SK-N-SH treated with all-trans-retinoic acid at 6 μM for 48 hours (cell line): Measurements from ENCODE around the gene CTSK.
"Not testable (repeated sequence)": the region's sequence is repeated elsewhere in the genome, so short reads cannot be mapped to it uniquely, and the experiment has no call there.

Experiments used
- ATAC-seq: fragments of 200-7000 bp; cut with Tn5 transposase; 3 replicates; pipeline ENCODE4 v1.9.1; 2020; ENCODE audit warnings: mild to moderate bottlenecking, moderate library complexity
- BACH2 ChIP-seq: fragments of 250-450 bp; sonication (Bioruptor Pico); IDR thresholded peaks from 2 replicates; pipeline ENCODE4 v1.9.0; 2021; ENCODE audit warnings: mild to moderate bottlenecking, borderline replicate concordance
- CREB5 ChIP-seq: fragments of 250-450 bp; sonication (Bioruptor Pico); IDR thresholded peaks from 2 replicates; pipeline ENCODE4 v1.5.1; 2020; ENCODE audit warnings: low read depth, mild to moderate bottlenecking, moderate library complexity
- CSDC2 ChIP-seq: fragments of 250-450 bp; sonication (Bioruptor Pico); IDR thresholded peaks from 2 replicates; pipeline ENCODE4 v1.5.0; 2020; ENCODE audit warnings: mild to moderate bottlenecking, moderate library complexity
- ESRRG ChIP-seq: fragments of 250-450 bp; sonication (Bioruptor Pico); IDR thresholded peaks from 2 replicates; pipeline ENCODE4 v1.6.1; 2021; ENCODE audit warnings: mild to moderate bottlenecking
- GLIS3 ChIP-seq: fragments of 250-450 bp; sonication (Bioruptor Pico); IDR thresholded peaks from 2 replicates; pipeline ENCODE4 v1.5.0; 2020; ENCODE audit warnings: mild to moderate bottlenecking, moderate library complexity
- OSR1 ChIP-seq: fragments of 250-450 bp; sonication (Bioruptor Pico); IDR thresholded peaks from 2 replicates; pipeline ENCODE4 v1.8.0; 2022; ENCODE audit warnings: moderate library complexity, mild to moderate bottlenecking, inconsistent platforms
- PATZ1 ChIP-seq: fragments of 250-450 bp; sonication (Bioruptor Pico); IDR thresholded peaks from 2 replicates; pipeline ENCODE4 v1.8.0; 2020; ENCODE audit warnings: mild to moderate bottlenecking, moderate library complexity, borderline replicate concordance
- POU6F1 ChIP-seq: fragments of 250-450 bp; sonication (Bioruptor Pico); IDR thresholded peaks from 2 replicates; pipeline ENCODE4 v1.8.0; 2021; ENCODE audit warnings: low read depth, mild to moderate bottlenecking, moderate library complexity, borderline replicate concordance
- PPARA ChIP-seq: fragments of 250-450 bp; sonication (Bioruptor Pico); IDR thresholded peaks from 2 replicates; pipeline ENCODE4 v1.5.0; 2020; ENCODE audit warnings: mild to moderate bottlenecking, borderline replicate concordance
- RARB ChIP-seq: fragments of 250-450 bp; sonication (Bioruptor Pico); IDR thresholded peaks from 2 replicates; pipeline ENCODE4 v1.8.0; 2021; ENCODE audit warnings: mild to moderate bottlenecking, moderate library complexity
- SNAI2 ChIP-seq: fragments of 250-450 bp; sonication (Bioruptor Pico); IDR thresholded peaks from 2 replicates; pipeline ENCODE4 v1.5.0; 2020; ENCODE audit warnings: mild to moderate bottlenecking, moderate library complexity
- TCF4 ChIP-seq: fragments of 250-450 bp; sonication (Bioruptor Pico); IDR thresholded peaks from 2 replicates; pipeline ENCODE4 v1.8.0; 2021; ENCODE audit warnings: mild to moderate bottlenecking, moderate library complexity, borderline replicate concordance
- TOX ChIP-seq: fragments of 250-450 bp; sonication (Bioruptor Pico); IDR thresholded peaks from 2 replicates; pipeline ENCODE4 v1.8.0; 2021; ENCODE audit warnings: mild to moderate bottlenecking, moderate library complexity, borderline replicate concordance
- ZC3H10 ChIP-seq: fragments of 250-450 bp; sonication (Bioruptor Pico); IDR thresholded peaks from 2 replicates; pipeline ENCODE4 v1.5.1; 2021; ENCODE audit warnings: mild to moderate bottlenecking, moderate library complexity
- ZFP3 ChIP-seq: fragments of 250-450 bp; sonication (Bioruptor Pico); IDR thresholded peaks from 2 replicates; pipeline ENCODE4 v1.5.0; 2020; ENCODE audit warnings: mild to moderate bottlenecking, moderate library complexity
- ZFP30 ChIP-seq: fragments of 450-650 bp; formaldehyde crosslinking; IDR thresholded peaks from 2 replicates; pipeline ENCODE4 v1.5.0; 2022; ENCODE audit warnings: mild to moderate bottlenecking, moderate library complexity
- ZNF565 ChIP-seq: fragments of 450-650 bp; formaldehyde crosslinking; conservative IDR thresholded peaks from 2 replicates; pipeline ENCODE4 v1.5.0; 2020; ENCODE audit warnings: low read depth, mild to moderate bottlenecking, moderate library complexity
- ZNF70 ChIP-seq: fragments of 450-650 bp; formaldehyde crosslinking; IDR thresholded peaks from 2 replicates; pipeline ENCODE4 v1.5.0; 2020; ENCODE audit warnings: mild to moderate bottlenecking, moderate library complexity
- TF ChIP-seq, protein P1 (sequence below): fragments of 250-450 bp; sonication (Bioruptor Pico); IDR thresholded peaks from 2 replicates; pipeline ENCODE4 v1.5.0; 2020; ENCODE audit warnings: mild to moderate bottlenecking, moderate library complexity
- TF ChIP-seq, protein P2 (sequence below): fragments of 250-450 bp; sonication (Bioruptor Pico); IDR thresholded peaks from 2 replicates; pipeline ENCODE4 v1.5.1; 2021; ENCODE audit warnings: mild to moderate bottlenecking, moderate library complexity

CTSK gene

DNA sequence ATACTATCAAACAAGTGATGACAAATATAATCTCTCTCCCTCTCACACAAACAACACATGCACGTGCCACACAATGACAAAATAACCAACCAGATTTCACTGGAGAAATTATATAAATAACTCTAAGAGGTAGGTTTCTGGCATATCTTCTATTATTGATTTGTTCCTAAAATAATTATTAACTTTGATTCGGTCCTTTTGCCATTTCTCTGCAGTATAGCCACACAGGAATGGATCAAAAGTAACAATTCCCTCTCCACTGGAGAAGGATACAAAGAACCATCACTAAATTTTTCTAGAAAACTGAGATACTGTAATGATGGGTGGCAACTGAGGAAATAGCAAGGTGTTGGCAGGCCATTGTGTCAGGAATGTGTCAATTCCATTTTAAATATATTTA, 34.9 kb upstream of the CTSK start:
- TF ChIP-seq ZFP3 (CRISPR knock-in tag), result no peak
- TF ChIP-seq ZNF70 (CRISPR knock-in tag), result no peak
- no peak for TF ChIP-seq ESRRG (CRISPR knock-in tag)
- no peak for ATAC-seq

DNA sequence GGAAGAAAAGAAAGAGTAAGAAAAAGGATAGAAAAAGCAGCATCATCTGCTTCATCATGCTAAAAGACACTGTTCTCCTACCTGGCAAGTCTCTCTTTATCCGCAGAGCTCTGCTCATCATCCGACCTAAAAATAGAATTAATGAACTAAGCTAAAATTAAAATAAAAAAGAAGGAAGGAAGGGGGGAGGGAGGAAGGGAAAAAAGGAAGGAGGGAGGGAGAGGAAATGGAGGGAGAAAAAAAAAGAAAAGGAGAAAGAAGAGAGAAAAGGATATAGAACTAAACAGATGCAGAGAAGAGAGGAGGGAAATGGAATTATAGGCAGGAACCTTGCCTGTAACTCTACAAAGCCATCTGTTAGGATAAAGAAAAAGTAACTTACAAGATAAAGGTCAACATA, 34.3 kb upstream of the CTSK start:
- ATAC-seq, result no peak

DNA sequence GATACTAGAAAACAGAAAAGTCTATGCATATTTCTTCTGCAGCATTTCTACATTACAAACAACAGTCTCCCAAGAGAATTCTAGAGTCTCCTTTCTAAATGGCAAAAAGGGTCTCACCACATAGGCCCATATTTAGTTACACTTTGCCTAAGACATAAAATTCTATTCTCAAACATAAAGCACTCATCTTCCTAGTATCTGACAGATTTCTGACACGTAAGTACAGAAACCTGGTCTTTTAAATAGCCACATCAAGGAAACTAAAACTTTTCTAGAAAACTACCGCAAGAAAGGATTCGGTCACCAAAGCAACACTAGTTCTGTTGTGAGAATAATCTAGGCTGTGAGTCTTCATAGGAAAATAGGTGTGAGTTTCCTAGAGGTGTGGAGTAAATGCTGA, 33.6 kb upstream of the CTSK start:
- TF ChIP-seq, protein P1, sequence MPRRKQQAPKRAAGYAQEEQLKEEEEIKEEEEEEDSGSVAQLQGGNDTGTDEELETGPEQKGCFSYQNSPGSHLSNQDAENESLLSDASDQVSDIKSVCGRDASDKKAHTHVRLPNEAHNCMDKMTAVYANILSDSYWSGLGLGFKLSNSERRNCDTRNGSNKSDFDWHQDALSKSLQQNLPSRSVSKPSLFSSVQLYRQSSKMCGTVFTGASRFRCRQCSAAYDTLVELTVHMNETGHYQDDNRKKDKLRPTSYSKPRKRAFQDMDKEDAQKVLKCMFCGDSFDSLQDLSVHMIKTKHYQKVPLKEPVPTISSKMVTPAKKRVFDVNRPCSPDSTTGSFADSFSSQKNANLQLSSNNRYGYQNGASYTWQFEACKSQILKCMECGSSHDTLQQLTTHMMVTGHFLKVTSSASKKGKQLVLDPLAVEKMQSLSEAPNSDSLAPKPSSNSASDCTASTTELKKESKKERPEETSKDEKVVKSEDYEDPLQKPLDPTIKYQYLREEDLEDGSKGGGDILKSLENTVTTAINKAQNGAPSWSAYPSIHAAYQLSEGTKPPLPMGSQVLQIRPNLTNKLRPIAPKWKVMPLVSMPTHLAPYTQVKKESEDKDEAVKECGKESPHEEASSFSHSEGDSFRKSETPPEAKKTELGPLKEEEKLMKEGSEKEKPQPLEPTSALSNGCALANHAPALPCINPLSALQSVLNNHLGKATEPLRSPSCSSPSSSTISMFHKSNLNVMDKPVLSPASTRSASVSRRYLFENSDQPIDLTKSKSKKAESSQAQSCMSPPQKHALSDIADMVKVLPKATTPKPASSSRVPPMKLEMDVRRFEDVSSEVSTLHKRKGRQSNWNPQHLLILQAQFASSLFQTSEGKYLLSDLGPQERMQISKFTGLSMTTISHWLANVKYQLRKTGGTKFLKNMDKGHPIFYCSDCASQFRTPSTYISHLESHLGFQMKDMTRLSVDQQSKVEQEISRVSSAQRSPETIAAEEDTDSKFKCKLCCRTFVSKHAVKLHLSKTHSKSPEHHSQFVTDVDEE (CRISPR knock-in tag), result no peak
- no peak for TF ChIP-seq CSDC2
- no peak for TF ChIP-seq GLIS3
- TF ChIP-seq ZC3H10 (CRISPR knock-in tag), result no peak
- no peak for ATAC-seq

More for the DNA sequence above, 34.3 kb upstream of the CTSK start:
- TF ChIP-seq PATZ1 (CRISPR knock-in tag) (no peak), TOX (CRISPR knock-in tag) (no peak), SNAI2 (CRISPR knock-in tag) (no peak), ZFP30 (no peak), CSDC2 (no peak), BACH2 (CRISPR knock-in tag) (no peak), TCF4 (CRISPR knock-in tag) (no peak), OSR1 (CRISPR knock-in tag) (no peak), PPARA (CRISPR knock-in tag) (no peak), GLIS3 (no peak)
- TF ChIP-seq, protein P2, sequence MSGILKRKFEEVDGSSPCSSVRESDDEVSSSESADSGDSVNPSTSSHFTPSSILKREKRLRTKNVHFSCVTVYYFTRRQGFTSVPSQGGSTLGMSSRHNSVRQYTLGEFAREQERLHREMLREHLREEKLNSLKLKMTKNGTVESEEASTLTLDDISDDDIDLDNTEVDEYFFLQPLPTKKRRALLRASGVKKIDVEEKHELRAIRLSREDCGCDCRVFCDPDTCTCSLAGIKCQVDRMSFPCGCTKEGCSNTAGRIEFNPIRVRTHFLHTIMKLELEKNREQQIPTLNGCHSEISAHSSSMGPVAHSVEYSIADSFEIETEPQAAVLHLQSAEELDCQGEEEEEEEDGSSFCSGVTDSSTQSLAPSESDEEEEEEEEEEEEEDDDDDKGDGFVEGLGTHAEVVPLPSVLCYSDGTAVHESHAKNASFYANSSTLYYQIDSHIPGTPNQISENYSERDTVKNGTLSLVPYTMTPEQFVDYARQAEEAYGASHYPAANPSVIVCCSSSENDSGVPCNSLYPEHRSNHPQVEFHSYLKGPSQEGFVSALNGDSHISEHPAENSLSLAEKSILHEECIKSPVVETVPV (CRISPR knock-in tag), result no peak

DNA sequence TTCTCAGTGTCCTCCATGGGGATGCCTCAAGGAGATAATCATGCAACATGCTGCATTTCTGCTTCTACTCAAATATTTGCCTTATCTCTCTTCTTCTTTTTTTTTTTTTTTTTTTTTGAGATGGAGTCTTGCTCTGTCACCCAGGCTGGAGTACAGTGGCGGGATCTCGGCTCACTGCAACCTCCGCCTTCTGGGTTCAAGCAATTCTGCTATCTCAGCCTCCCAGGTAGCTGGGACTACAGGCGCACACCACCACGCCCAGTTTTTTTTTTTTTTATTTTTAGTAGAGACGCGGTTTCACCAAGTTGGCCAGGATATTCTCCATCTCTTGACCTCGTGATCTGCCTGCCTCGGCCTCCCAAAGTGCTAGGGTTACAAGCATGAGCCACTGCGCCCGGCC, 32.8 kb upstream of the CTSK start:
- not testable (repeated sequence) for ATAC-seq

DNA sequence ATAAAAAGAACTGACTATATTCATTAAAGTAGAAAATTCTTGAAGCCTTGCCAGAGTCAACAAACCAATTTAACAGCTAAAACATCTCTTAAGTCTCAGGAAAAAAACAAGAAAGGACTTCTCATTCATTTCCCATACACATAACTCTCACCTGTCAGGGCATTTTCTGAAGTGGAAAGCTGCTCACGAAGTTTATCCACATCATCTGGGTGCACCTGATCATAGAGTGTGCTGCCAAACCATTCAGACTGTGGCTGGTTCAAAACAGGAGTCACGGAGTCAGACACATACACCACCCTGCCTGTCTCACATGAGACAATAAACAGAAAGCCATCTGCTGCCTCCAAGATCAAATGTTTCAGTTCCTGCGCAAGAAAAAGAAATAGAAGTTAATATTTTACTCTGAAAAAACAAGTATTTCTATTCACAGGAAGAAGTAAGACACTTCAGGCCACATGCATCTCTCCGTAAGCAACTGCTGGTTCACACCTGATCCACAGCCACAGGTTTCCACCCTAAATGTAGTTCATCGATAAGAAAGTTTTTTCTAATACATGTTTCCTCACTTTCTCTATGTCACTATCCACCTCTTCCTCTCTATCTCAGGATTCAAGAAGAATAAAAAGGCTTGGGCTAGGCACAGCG, 28.2 kb upstream of the CTSK start:
- ATAC-seq, result peak; percentile 51; the same call in 2 of the 3 replicates
- no peak for TF ChIP-seq ZNF70 (CRISPR knock-in tag)
- TF ChIP-seq BACH2 (CRISPR knock-in tag), result no peak
- TF ChIP-seq ZNF565, result no peak
- TF ChIP-seq TOX (CRISPR knock-in tag), result no peak
- TF ChIP-seq ZFP30, result no peak
- TF ChIP-seq RARB (CRISPR knock-in tag), result no peak
- no peak for TF ChIP-seq POU6F1
- TF ChIP-seq CREB5 (CRISPR knock-in tag), result no peak
- no peak for TF ChIP-seq ZC3H10 (CRISPR knock-in tag)
- TF ChIP-seq, protein P1 (CRISPR knock-in tag), result no peak
- no peak for TF ChIP-seq PATZ1 (CRISPR knock-in tag)
- no peak for TF ChIP-seq GLIS3
